Peyer's patch (tissue), 4 donors: Measurements from ENCODE around the gene KLK3.

ENCODE experiments used
- POLR2A ChIP-seq, 2 donors: fragments of 450-650 bp; IDR thresholded peaks; one replicate each; pipeline ENCODE4 v1.5.1; 2017; ENCODE audit warnings: antibody characterized with exemption in 2 of 2, mild to moderate bottlenecking in 2 of 2, moderate library complexity in 2 of 2
- TF ChIP-seq, protein P1 (sequence below), 6 experiments: fragments of 450-650 bp in 4 of 6; fragments of 200-600 bp in 2 of 6; sonication (generic) in 1 of 6; IDR thresholded peaks; one replicate each; pipeline ENCODE4 v1.5.1; 2017 to 2019; ENCODE audit warnings: antibody characterized with exemption in 6 of 6, mild to moderate bottlenecking in 3 of 6, moderate library complexity in 1 of 6

DNA sequence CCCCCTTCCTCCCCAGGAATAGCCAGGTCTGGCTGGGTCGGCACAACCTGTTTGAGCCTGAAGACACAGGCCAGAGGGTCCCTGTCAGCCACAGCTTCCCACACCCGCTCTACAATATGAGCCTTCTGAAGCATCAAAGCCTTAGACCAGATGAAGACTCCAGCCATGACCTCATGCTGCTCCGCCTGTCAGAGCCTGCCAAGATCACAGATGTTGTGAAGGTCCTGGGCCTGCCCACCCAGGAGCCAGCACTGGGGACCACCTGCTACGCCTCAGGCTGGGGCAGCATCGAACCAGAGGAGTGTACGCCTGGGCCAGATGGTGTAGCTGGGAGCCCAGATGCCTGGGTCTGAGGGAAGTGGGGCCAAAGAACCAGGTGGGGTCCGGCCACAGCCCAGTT lies 21.7 kb downstream of the KLK3 start:
- TF ChIP-seq, protein P1, sequence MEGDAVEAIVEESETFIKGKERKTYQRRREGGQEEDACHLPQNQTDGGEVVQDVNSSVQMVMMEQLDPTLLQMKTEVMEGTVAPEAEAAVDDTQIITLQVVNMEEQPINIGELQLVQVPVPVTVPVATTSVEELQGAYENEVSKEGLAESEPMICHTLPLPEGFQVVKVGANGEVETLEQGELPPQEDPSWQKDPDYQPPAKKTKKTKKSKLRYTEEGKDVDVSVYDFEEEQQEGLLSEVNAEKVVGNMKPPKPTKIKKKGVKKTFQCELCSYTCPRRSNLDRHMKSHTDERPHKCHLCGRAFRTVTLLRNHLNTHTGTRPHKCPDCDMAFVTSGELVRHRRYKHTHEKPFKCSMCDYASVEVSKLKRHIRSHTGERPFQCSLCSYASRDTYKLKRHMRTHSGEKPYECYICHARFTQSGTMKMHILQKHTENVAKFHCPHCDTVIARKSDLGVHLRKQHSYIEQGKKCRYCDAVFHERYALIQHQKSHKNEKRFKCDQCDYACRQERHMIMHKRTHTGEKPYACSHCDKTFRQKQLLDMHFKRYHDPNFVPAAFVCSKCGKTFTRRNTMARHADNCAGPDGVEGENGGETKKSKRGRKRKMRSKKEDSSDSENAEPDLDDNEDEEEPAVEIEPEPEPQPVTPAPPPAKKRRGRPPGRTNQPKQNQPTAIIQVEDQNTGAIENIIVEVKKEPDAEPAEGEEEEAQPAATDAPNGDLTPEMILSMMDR (IDR thresholded peaks at IDR 0.05): no peak
- no peak for TF ChIP-seq POLR2A (IDR thresholded peaks at IDR 0.05)
